ENCODE results near the gene CPNE6.

The CPNE6 gene

GRCh38 chr14:24069411-24069735 lies 2.0 kb upstream of the CPNE6 start:
- DNase-seq (ENCODE audit: low read depth in 2 of 2): no peak

- no peak for DNase-seq (ENCODE audit: low read depth in 2 of 2)
Observed at GRCh38 chr14:24070285-24071143, 848 bp upstream of the CPNE6 start.

GRCh38 chr14:24071836-24072430 lies 571 bp downstream of the CPNE6 start:
- DNase-seq (ENCODE audit: low read depth in 2 of 2): no peak

- no peak for DNase-seq (ENCODE audit: low read depth in 2 of 2)
Observed at GRCh38 chr14:24072436-24072835, 1.1 kb downstream of the CPNE6 start.

GRCh38 chr14:24072881-24073877 lies 1.8 kb downstream of the CPNE6 start:
- no peak for DNase-seq (ENCODE audit: low read depth in 2 of 2)

- DNase-seq (ENCODE audit: low read depth in 2 of 2): no peak
Observed at GRCh38 chr14:24074625-24075484, 3.5 kb downstream of the CPNE6 start.

- no peak for DNase-seq (ENCODE audit: low read depth in 2 of 2)
Observed at GRCh38 chr14:24075485-24076301, 4.3 kb downstream of the CPNE6 start.

- DNase-seq (ENCODE audit: low read depth in 2 of 2): no peak
Observed at GRCh38 chr14:24076302-24076601, 4.9 kb downstream of the CPNE6 start.

GRCh38 chr14:24077086-24077485 lies 5.7 kb downstream of the CPNE6 start:
- no peak for DNase-seq (ENCODE audit: low read depth in 2 of 2)

- no peak for DNase-seq (ENCODE audit: low read depth in 2 of 2)
Observed at GRCh38 chr14:24078146-24078545, 6.8 kb downstream of the CPNE6 start.

- DNase-seq (ENCODE audit: low read depth in 2 of 2): no peak
Observed at GRCh38 chr14:24079491-24080141, 8.3 kb downstream of the CPNE6 start.

- DNase-seq (ENCODE audit: low read depth in 2 of 2): no peak
Observed at GRCh38 chr14:24080142-24080530, 8.8 kb downstream of the CPNE6 start.

- DNase-seq (ENCODE audit: low read depth in 2 of 2): peak; percentile 59 to 62
Observed at GRCh38 chr14:24080888-24081738, 9.8 kb downstream of the CPNE6 start.

- DNase-seq (ENCODE audit: low read depth in 2 of 2): no peak
Observed at GRCh38 chr14:24081739-24082211, 10.4 kb downstream of the CPNE6 start.

- DNase-seq (ENCODE audit: low read depth in 2 of 2): no peak
Observed at GRCh38 chr14:24082411-24083080, 11.2 kb downstream of the CPNE6 start.

GRCh38 chr14:24083462-24083861 lies 12.1 kb downstream of the CPNE6 start:
- no peak for DNase-seq (ENCODE audit: low read depth in 2 of 2)

GRCh38 chr14:24084440-24084839 lies 13.1 kb downstream of the CPNE6 start:
- no peak for DNase-seq (ENCODE audit: low read depth in 2 of 2)

GRCh38 chr14:24085215-24085614 lies 13.9 kb downstream of the CPNE6 start:
- DNase-seq (ENCODE audit: low read depth in 2 of 2): no peak

All from stimulated activated CD8-positive, alpha-beta memory T cell treated with anti-CD3 and anti-CD28 coated beads, Interleukin-15, amount 100 ng/mL, for 48 hours (primary cell).